Measurements from ENCODE around the gene SRGAP3.
A peak's percentile ranks its signal among the peaks of the same experiment; 100 is the strongest.

Gene SRGAP3

GRCh38 chr3:8984526-8984925 lies 264.9 kb downstream of the SRGAP3 start:
- ATAC-seq (no peak), DNase-seq (no peak)
- peaks cover 0 to under 1% of the 10 kb centered on the region in 2 donors for H3K9me3 Mint-ChIP-seq
- H3K27ac Mint-ChIP-seq, result no peak overlapping the region
- no peaks in the 10 kb centered on the region for H3K4me1 Mint-ChIP-seq
- H3K4me3 Mint-ChIP-seq, result no peak overlapping the region
- peaks cover 16% of the 10 kb centered on the region for H3K27me3 Mint-ChIP-seq

- H3K27ac Mint-ChIP-seq, result no peak overlapping the region
- peaks cover 20% of the 10 kb centered on the region for H3K27me3 Mint-ChIP-seq
- peaks cover 0 to 5% of the 10 kb centered on the region in 2 donors for H3K9me3 Mint-ChIP-seq
- H3K4me1 Mint-ChIP-seq, result no peaks in the 10 kb centered on the region
- H3K4me3 Mint-ChIP-seq, result no peak overlapping the region
- ATAC-seq (no peak), DNase-seq (no peak)
Observed at GRCh38 chr3:8984081-8984480, 265.4 kb downstream of the SRGAP3 start.

GRCh38 chr3:8983591-8983990 lies 265.9 kb downstream of the SRGAP3 start:
- Mint-ChIP-seq H3K9me3 (peaks cover 0 to 7% of the 10 kb centered on the region in 2 donors), H3K4me3 (no peak overlapping the region), H3K4me1 (no peaks in the 10 kb centered on the region), H3K27ac (peak overlapping the region in 1 of 2 donors; percentile 93), H3K27me3 (peaks cover 22% of the 10 kb centered on the region)
- DNase-seq, result no peak
- no peak for ATAC-seq

GRCh38 chr3:8983026-8983425 lies 266.4 kb downstream of the SRGAP3 start:
- Mint-ChIP-seq H3K4me1 (no peaks in the 10 kb centered on the region), H3K9me3 (peaks cover 0 to 7% of the 10 kb centered on the region in 2 donors), H3K27ac (peak overlapping the region in 1 of 2 donors; percentile 93), H3K4me3 (no peak overlapping the region), H3K27me3 (peaks cover 22% of the 10 kb centered on the region)
- ATAC-seq, result no peak
- no peak for DNase-seq

- no peaks in the 10 kb centered on the region for H3K4me1 Mint-ChIP-seq
- no peak overlapping the region for H3K4me3 Mint-ChIP-seq
- peak overlapping the region in 1 of 2 donors; percentile 79 for H3K27ac Mint-ChIP-seq
- H3K27me3 Mint-ChIP-seq, result peaks cover 22% of the 10 kb centered on the region
- ATAC-seq (no peak), DNase-seq (no peak)
- peaks cover 0 to 7% of the 10 kb centered on the region in 2 donors for H3K9me3 Mint-ChIP-seq
Observed at GRCh38 chr3:8982509-8982908, 266.9 kb downstream of the SRGAP3 start.

- DNase-seq (no peak), ATAC-seq (no peak)
- H3K4me1 Mint-ChIP-seq, result no peaks in the 10 kb centered on the region
- H3K9me3 Mint-ChIP-seq, result peaks cover 0 to 7% of the 10 kb centered on the region in 2 donors
- peaks cover 22% of the 10 kb centered on the region for H3K27me3 Mint-ChIP-seq
- H3K27ac Mint-ChIP-seq, result no peak overlapping the region
- no peak overlapping the region for H3K4me3 Mint-ChIP-seq
Observed at GRCh38 chr3:8981700-8982099, 267.7 kb downstream of the SRGAP3 start.

GRCh38 chr3:8981296-8981695 lies 268.1 kb downstream of the SRGAP3 start:
- ATAC-seq (no peak), DNase-seq (no peak)
- Mint-ChIP-seq H3K27ac (no peak overlapping the region), H3K9me3 (peaks cover 0 to 7% of the 10 kb centered on the region in 2 donors), H3K27me3 (peaks cover 22% of the 10 kb centered on the region), H3K4me3 (no peak overlapping the region), H3K4me1 (no peaks in the 10 kb centered on the region)

GRCh38 chr3:8980756-8981257 lies 268.6 kb downstream of the SRGAP3 start:
- H3K9me3 Mint-ChIP-seq, result peaks cover 0 to 7% of the 10 kb centered on the region in 2 donors

GRCh38 chr3:8979262-8979661 lies 270.2 kb downstream of the SRGAP3 start:
- ATAC-seq (no peak), DNase-seq (no peak)
- Mint-ChIP-seq H3K27ac (no peak overlapping the region), H3K4me3 (no peak overlapping the region), H3K4me1 (no peaks in the 10 kb centered on the region), H3K27me3 (peaks cover 22% of the 10 kb centered on the region), H3K9me3 (peaks cover 0 to 7% of the 10 kb centered on the region in 2 donors)

More at GRCh38 chr3:8980756-8981257, 268.6 kb downstream of the SRGAP3 start:
- Mint-ChIP-seq H3K4me3 (no peak overlapping the region), H3K27ac (no peak overlapping the region), H3K4me1 (no peaks in the 10 kb centered on the region), H3K27me3 (peaks cover 22% of the 10 kb centered on the region)
- DNase-seq (no peak), ATAC-seq (no peak)

GRCh38 chr3:8978551-8978950 lies 270.9 kb downstream of the SRGAP3 start:
- DNase-seq (no peak), ATAC-seq (no peak)
- Mint-ChIP-seq H3K4me3 (no peak overlapping the region), H3K27me3 (peaks cover 22% of the 10 kb centered on the region), H3K27ac (no peak overlapping the region), H3K4me1 (no peaks in the 10 kb centered on the region), H3K9me3 (peaks cover 0 to 7% of the 10 kb centered on the region in 2 donors)

GRCh38 chr3:8976540-8977182 lies 272.8 kb downstream of the SRGAP3 start:
- no peak overlapping the region for H3K4me3 Mint-ChIP-seq
- DNase-seq, result no peak
- no peaks in the 10 kb centered on the region for H3K4me1 Mint-ChIP-seq
- peaks cover 19% of the 10 kb centered on the region for H3K27me3 Mint-ChIP-seq
- H3K9me3 Mint-ChIP-seq, result peaks cover 0 to 7% of the 10 kb centered on the region in 2 donors
- no peak overlapping the region for H3K27ac Mint-ChIP-seq
- no peak for ATAC-seq

GRCh38 chr3:8975081-8976020 lies 274.1 kb downstream of the SRGAP3 start:
- peak overlapping the region in 1 of 2 donors; percentile 59 for H3K27ac Mint-ChIP-seq
- no peak for ATAC-seq

GRCh38 chr3:8974458-8974857 lies 275.0 kb downstream of the SRGAP3 start:
- Mint-ChIP-seq H3K27me3 (peaks cover 6% of the 10 kb centered on the region), H3K4me1 (peaks cover 7% of the 10 kb centered on the region)
- no peak for ATAC-seq

More at GRCh38 chr3:8975081-8976020, 274.1 kb downstream of the SRGAP3 start:
- Mint-ChIP-seq H3K9me3 (peaks cover 0 to 7% of the 10 kb centered on the region in 2 donors), H3K27me3 (peaks cover 10% of the 10 kb centered on the region), H3K4me1 (peaks cover 7% of the 10 kb centered on the region), H3K4me3 (no peak overlapping the region)
- DNase-seq, result no peak

GRCh38 chr3:8972639-8973038 lies 276.8 kb downstream of the SRGAP3 start:
- H3K9me3 Mint-ChIP-seq, result no peaks in the 10 kb centered on the region
- H3K4me1 Mint-ChIP-seq, result peaks cover 7% of the 10 kb centered on the region
- H3K27me3 Mint-ChIP-seq, result peaks cover 13% of the 10 kb centered on the region
- H3K4me3 Mint-ChIP-seq, result no peak overlapping the region
- H3K27ac Mint-ChIP-seq, result no peak overlapping the region
- DNase-seq (no peak), ATAC-seq (peak; percentile 49)

More at GRCh38 chr3:8974458-8974857, 275.0 kb downstream of the SRGAP3 start:
- H3K27ac Mint-ChIP-seq, result no peak overlapping the region
- H3K9me3 Mint-ChIP-seq, result peaks cover 0 to 5% of the 10 kb centered on the region in 2 donors
- no peak for DNase-seq
- H3K4me3 Mint-ChIP-seq, result no peak overlapping the region

GRCh38 chr3:8970971-8971589 lies 278.4 kb downstream of the SRGAP3 start:
- ATAC-seq, result peak; percentile 63
- peak; percentile 72 to 73 for DNase-seq
- peaks cover 14% of the 10 kb centered on the region for H3K27me3 Mint-ChIP-seq
- H3K9me3 Mint-ChIP-seq, result no peaks in the 10 kb centered on the region
- no peak overlapping the region for H3K4me3 Mint-ChIP-seq
- no peak overlapping the region for H3K27ac Mint-ChIP-seq
- H3K4me1 Mint-ChIP-seq, result peaks cover 7% of the 10 kb centered on the region
